ENCODE results near the gene BBX. TPM values are rescaled to one million over a fixed set of nuclear protein-coding genes. Genes with fewer than 3 reads are reported as not detected.

Gene BBX
- total RNA-seq, 1 donor from 2014 or later = 28.6 TPM

DNA sequence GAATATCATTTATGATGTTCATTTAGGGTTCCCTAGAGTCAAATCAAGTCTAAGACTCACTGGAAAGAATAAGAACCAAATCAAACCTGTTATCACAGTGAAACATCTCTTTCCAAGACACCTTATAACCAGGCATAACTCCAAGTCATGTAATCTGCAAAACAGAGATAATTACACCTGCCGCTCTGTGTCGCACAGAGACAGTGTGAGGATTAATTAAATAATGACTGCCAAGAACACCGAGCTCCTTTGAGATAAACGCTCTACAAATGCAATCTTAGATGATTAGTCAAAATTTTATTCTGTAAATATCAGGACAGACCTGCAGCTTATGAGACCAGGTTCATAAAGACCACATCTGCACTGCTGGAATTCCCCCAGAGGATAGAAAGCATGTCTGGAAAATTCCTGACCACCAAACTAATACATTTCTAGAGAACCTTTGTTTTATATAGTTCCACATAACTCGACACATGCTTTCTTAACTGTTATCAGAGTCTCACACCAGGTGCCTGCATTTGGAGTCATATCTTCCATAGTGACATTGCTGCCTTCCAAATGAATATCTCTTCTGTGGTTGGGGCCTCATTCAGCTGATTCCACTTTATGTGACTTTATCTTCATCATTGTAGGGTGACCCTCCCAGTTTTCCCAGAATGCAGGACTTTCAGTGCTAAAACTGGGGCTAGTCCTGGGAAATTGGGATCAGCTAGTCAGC, 315.3 kb downstream of the BBX start:
- no peak for DNase-seq (ENCODE audit: low read depth in 2 of 2)

DNA sequence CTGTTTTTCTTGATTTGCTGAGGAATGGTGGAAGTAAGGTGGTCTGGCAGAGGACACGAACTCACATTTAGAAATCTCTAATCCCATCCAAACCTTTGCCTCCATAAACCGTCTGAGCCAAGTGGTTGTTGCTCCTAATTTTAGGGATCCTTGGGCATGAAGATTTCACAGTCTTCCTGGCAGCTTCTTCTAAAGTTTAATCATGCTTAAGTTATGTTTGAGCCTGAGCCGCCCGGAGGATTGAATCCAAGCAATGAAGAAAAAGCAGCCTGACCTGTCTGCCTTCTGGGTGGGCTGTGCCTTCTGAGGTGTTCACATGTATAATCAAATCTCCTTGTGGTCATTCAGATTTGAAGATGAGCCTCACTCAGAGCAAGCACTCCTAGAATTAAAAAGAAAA, 319.1 kb downstream of the BBX start:
- no peak for DNase-seq (ENCODE audit: low read depth in 2 of 2)

DNA sequence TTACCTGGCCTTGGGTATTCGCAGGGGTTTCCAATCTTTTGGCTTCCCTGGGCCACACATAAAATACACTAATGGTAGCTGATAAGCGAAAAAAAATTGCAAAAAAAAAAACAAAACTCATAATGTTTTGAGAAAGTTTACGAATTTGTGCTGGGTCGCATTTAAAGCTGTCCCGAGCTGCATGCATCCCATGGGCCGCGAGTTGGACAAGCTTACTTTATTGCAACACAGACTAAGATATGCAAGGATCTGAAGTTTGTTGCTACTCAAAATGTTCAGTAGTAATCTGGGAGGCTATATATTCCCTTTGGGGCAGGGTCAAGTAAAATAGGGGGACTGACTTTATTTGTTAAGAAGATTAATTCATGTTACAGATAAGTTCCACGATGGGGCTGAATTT, 320.2 kb downstream of the BBX start:
- no peak for DNase-seq (ENCODE audit: low read depth in 2 of 2)

DNA sequence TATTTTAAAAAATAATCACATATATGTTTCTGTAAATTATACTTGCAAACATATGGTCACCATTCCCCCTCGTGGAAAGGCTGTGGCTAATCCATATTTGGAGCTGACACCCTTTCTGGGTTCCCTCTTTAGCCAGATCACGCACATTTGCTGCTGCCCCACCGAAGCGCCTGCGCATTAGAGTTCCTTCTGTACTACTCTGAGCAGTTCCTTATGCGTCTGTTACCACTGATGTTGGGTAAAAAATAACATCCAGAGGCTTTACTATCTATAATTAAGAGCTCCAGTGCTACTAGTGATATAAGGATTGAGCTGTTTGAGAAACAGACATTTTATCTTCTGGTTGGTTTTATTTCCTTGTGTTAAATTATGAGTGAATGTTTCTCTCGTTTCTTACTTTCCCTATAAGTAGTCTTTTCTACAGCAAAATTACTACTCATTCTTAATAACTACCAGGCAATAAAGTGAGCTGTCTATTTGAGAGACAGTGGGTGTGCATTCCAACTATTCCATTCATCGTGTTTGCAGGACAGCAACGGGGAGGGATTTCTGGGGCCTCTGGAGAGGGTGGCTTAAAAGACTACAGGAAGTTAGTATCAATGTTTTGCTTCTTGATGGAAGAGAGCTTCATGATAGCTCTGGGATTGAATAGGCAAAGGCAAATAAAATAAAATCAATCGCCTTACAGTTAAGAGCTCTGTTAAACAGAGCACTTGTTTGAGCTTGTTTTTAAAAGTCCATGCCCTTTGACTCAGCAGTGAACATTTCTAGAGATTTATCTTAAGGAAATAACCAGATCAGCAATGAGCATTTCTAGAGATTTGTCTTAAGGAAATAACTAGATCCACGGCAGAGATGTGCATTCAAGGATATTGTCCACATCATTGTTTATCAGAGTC, 322.9 kb downstream of the BBX start:
- no peak for DNase-seq (ENCODE audit: low read depth in 2 of 2)

DNA sequence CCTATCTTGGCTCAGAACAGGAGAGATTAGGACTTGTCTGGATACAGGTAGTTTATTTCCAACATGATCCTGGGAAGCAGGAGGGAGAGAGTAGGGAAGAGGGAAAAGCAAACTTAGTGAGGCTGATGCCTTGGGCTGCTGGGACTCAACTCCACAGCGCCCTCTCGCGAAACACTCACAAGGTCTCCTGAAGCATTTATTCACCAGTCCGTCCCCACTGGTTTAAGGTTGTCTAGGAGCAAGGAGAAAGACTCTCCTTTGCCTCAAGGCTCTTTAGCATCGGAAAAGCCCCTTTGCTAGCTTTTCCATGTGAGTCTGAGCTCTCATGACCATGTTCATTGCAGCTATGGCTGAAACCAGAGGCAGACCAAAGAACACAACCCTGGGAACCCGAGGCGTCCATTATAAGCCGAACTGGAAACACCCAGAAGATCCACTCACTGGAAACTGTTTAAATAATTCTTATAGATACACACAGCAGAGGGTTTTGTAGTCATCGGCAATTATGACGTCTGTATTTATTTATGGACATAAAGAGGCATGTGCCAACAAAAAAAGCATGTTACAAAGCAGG, 323.6 kb downstream of the BBX start:
- DNase-seq (ENCODE audit: low read depth in 2 of 2) = peak; percentile 69 to 71

DNA sequence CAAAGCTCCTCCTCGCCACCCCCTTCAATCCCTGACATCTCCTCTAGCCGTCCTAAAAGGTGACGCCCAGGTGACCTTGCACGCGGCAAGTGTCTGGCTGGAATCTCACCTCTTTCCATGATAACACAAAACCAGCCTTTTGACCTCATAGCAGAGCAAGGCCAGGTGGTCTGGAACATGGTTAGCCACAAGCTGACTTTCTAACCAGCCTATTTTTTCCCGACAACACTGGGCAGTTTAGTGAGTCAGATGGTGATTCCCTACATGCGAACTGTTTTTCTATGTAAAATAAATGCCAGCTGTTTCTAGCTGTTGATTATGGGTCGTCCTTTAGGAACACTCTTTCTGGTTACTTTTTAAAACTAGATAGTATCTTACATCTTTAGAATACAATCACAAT, 325.0 kb downstream of the BBX start:
- no peak for DNase-seq (ENCODE audit: low read depth in 2 of 2)

DNA sequence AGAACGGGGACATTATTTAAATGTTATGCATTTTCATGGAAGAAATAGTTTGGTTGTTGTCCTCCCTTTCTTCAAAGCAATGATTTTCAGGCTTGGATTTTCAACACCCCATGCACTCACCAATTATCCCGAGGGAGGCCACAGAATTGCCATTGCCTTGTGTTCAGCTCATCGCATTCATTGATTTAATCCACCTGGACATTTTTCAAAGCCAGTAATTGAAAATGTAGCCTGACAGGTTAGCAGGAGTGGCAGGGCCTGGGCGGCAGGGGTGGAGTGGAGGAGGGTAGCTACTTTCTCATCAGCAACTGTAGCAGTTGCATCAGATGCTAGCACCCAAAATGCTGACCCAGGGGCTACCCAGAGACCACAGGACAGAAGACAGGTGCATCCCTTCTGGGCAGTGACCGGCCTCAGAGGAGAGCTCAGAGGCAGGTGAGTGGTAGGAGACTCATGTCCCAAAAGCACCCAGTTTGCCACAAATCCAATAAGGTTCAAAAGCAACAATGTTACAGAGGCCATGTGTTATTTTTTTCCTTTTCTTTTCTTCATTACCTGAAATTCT, 325.7 kb downstream of the BBX start:
- no peak for DNase-seq (ENCODE audit: low read depth in 2 of 2)

DNA sequence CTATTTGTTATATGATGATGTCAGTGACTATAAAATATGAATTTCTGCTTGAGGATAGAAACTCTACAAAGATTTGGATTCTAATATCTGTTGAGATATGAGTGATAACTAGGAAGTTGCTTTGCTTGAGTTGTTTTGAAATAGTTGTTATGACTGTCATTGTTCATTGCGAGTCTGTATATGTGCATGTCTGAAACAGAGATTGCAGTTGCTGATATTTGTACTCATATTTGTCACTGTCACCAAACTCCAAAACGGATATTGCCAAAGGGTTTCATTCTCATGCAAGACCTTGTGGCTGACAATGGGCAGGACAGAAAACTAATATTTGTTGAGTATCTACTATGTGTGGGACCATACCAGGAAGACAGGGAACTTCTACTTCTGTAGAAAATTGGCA, 327.9 kb downstream of the BBX start:
- DNase-seq (ENCODE audit: low read depth in 2 of 2) = peak in 1 of 2 donors; percentile 32

DNA sequence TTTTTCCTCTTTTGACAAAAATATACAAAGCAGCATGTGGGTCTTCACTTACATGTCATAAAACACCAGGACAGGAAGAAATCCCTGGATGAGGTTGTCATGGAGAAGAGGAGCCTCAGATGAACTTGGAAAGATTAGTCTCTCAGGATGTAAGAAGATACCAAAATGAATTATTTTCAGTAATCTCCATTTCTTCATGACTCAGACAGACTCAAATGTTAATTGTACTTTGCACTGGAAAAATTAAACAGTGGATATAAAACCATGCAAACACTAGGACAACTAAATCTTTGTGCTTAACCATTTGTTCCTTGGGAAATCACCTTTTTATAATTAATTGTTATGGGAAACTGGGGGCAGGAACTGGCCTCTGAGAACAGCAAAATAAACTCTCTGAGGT, 331.1 kb downstream of the BBX start:
- peak in 1 of 2 donors; percentile 2 for DNase-seq (ENCODE audit: low read depth in 2 of 2)

DNA sequence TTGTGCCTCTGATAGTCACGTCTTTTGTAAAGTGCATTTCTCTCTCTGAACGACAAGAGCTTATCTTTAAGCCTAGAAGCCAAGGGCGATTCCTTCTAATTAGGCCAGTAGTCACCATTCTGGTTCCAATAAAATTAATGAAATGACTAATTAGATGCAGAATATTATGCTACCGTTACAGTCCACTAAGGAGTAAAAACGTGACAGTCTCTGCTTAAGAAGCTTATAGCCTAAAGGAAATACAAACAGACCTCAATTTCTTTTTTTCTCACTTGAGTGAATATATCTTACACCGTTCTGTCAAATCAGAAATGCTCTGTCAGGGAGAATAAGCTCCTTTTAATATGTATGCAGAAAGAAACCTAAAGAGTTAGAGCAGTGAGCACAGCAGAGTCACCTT, 332.0 kb downstream of the BBX start:
- no peak for DNase-seq (ENCODE audit: low read depth in 2 of 2)

DNA sequence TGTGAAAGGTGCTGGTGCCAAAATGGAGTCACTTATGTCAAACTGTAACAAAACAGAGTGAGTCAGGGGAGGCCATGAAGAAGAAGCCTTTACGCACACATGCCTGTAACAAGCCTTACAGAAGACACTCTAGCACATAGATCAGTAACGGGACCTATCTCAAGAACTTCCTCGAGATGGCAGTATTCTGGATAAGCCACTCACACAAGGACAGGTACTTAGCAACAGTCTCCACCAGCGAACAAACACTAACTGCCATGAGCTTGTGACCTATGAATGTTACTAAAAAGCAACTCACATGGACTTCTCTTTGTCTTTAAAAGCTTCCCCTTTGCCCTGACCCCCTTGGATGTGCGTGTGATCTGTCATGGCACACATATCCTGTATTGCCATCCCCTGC, 332.9 kb downstream of the BBX start:
- peak; percentile 43 to 62 for DNase-seq (ENCODE audit: low read depth in 2 of 2)

DNA sequence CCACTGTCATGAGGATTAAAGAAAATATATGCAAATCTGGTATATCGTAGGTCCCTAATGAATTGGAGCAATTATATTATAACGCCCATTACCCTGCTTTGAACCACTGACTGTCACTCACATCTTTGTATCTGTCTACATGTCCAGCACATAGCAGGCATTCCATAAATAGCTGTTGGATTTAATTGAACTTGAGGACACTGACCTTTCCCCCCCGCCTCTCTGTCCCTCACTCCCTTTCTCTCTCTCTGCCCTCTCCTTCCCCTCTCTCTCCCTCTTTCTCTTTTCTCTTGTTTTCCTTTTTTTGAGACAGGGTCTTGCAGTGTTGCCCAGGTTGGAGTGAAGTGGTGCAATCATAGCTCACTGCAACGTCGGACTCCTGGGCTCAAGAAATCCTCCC, 335.1 kb downstream of the BBX start:
- no peak for DNase-seq (ENCODE audit: low read depth in 2 of 2)

DNA sequence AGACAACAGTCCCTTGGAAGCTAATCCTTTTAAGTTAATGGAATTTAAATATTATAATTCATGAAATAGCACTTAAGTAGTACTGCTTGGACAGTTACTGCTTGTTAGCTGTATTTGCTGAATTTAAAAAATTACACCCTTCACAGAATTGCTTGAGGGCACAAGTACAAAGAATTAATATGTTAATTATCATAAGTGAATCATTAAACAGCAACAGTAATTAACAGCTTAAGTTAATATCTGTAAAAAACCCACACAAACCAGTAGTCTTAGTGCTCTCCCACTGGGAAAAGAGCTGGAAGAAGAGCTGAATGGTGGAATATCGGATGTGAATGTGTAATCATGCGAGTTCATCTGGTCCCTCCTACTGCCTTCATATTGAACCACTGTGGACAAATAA, 336.1 kb downstream of the BBX start:
- DNase-seq (ENCODE audit: low read depth in 2 of 2) = no peak

Other genes with a start within 250 kb of the BBX start
- not detected in 2 replicates for gene CCDC54, start 145.5 kb upstream of the BBX start, total RNA-seq